ENCODE measurements around the gene ELFN2.

DNA sequence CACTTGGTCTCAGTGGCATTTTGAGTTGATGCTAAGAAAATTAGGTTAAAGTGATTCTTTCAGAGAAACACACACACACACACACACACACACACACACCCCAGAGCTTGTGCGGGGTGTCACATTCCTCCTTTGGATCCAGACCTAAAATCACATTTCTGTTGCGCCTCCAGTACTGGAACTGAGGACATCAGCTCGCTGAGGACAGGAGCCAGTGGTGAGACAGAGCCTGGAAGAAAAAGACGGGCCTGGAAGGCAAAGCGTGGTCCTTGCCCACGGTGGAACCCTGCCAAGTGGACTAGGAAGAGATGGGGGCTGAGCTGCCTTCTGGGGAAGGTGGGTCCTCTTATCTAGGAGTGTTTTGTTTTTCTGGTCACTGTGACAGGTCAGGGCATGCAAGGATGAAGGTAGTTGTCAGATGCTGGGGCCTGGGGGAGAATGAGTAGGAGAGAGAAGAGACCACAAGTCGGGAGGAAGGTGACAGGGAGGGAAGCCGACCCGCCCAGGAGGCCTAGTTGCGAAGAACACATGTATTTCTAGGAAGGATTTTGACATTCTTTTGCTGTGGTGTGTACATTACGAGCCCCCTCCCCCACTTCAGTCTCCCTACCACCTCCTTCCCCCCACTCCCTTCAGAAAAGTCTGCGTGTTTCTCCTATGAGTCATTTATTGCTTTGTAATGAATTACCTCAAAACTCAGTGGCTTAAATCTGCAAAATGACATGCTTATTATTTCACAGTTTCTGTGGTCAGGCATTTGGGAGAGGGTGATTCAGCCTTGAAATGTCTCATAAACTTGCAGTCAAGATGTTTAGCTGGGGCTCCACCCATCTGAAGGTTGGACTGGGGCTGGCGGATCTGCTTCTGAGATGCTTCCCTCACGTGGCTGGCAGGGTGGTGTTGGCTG is 4.8 kb upstream of the ELFN2 start:
- TF ChIP-seq, protein P1, sequence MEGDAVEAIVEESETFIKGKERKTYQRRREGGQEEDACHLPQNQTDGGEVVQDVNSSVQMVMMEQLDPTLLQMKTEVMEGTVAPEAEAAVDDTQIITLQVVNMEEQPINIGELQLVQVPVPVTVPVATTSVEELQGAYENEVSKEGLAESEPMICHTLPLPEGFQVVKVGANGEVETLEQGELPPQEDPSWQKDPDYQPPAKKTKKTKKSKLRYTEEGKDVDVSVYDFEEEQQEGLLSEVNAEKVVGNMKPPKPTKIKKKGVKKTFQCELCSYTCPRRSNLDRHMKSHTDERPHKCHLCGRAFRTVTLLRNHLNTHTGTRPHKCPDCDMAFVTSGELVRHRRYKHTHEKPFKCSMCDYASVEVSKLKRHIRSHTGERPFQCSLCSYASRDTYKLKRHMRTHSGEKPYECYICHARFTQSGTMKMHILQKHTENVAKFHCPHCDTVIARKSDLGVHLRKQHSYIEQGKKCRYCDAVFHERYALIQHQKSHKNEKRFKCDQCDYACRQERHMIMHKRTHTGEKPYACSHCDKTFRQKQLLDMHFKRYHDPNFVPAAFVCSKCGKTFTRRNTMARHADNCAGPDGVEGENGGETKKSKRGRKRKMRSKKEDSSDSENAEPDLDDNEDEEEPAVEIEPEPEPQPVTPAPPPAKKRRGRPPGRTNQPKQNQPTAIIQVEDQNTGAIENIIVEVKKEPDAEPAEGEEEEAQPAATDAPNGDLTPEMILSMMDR (conservative IDR thresholded peaks at IDR 0.05) = no peak
- no peak for TF ChIP-seq EZH2 (IDR thresholded peaks at IDR 0.05; ENCODE audit: low read depth)
